ENCODE results near the gene CLP1.

CLP1 gene

DNA sequence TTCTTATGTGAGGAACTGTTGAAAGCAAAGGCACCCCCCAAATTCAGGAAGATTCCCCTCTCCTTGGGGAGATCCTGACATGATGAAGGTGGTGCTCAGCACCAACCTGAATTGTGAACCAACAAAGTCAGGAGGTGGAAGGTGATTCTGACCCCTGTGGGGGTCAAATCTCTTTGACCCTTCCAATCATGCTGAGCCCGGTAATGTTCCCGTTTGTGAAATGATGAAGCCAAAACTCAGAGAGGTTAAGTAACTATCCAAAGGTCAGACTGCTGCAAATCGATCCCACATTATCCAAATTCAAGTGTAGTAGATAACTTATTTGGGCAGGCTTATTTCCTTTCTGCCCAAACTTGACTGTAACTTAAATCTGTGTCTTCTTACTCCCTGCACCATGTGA, 41.0 kb upstream of the CLP1 start:
- H3K79me1 ChIP-seq (ENCODE audit: low read depth, low read length), result no peaks in the 10 kb centered on the region
- H3K36me3 ChIP-seq (replicated peaks in 1 of 2; ENCODE audit: control insufficient read depth in 2 of 2, insufficient read depth in 2 of 2, low read length in 2 of 2), result peaks cover 10 to 48% of the 10 kb centered on the region in 2 donors
- no peak overlapping the region for H2BK15ac ChIP-seq (ENCODE audit: low read length)
- no peak overlapping the region for H3K14ac ChIP-seq (ENCODE audit: low read length)
- no peak overlapping the region for H3K18ac ChIP-seq (ENCODE audit: low read length)
- no peak overlapping the region for H2AFZ ChIP-seq (ENCODE audit: low read length)
- peaks cover 6 to 28% of the 10 kb centered on the region in 2 donors for H3K9me3 ChIP-seq (replicated peaks in 1 of 2; ENCODE audit: control insufficient read depth in 2 of 2, insufficient read depth in 1 of 2, low read depth in 1 of 2, low read length in 2 of 2)
- peaks cover 0 to 1% of the 10 kb centered on the region in 2 donors for H3K4me1 ChIP-seq (ENCODE audit: control insufficient read depth in 2 of 2, insufficient read depth in 1 of 2, low read depth in 1 of 2, low read length in 2 of 2)
- no peak overlapping the region for H2BK5ac ChIP-seq (ENCODE audit: low read length)
- H3K4ac ChIP-seq (ENCODE audit: low read length), result no peak overlapping the region
- no peak overlapping the region for H2AK5ac ChIP-seq (ENCODE audit: low read depth, low read length)
- no peak overlapping the region for H3K27ac ChIP-seq (replicated peaks; ENCODE audit: low read length)
- DNase-seq (ENCODE audit: low spot score), result no peak
- WGBS, 2 donors (ENCODE audit: extremely low coverage in 2 of 2, insufficient read length in 2 of 2, insufficient replicate concordance in 1 of 2), result no CpG with 5 or more reads among the region's 3 CpGs
- no peaks in the 10 kb centered on the region for H3K27me3 ChIP-seq (ENCODE audit: control insufficient read depth in 3 of 3, insufficient read depth in 3 of 3, low read depth in 1 of 3, low read length in 3 of 3)
- H3K4me2 ChIP-seq (ENCODE audit: insufficient read depth, low read length, poor library complexity, severe bottlenecking), result no peak overlapping the region
- no peak overlapping the region for H3K9ac ChIP-seq (ENCODE audit: low read depth, low read length, poor library complexity)
- no peak overlapping the region for H4K91ac ChIP-seq (ENCODE audit: low read depth, low read length, poor library complexity)
- H2BK12ac ChIP-seq (ENCODE audit: low read length), result no peak overlapping the region
- no peak overlapping the region for H3K4me3 ChIP-seq (ENCODE audit: low read length in 2 of 2)
- no peak overlapping the region for H3K23ac ChIP-seq (ENCODE audit: low read depth, low read length, poor library complexity)
- H2BK120ac ChIP-seq (ENCODE audit: low read depth, low read length), result no peak overlapping the region
- no peak overlapping the region for H4K8ac ChIP-seq (ENCODE audit: low read depth, low read length)

DNA sequence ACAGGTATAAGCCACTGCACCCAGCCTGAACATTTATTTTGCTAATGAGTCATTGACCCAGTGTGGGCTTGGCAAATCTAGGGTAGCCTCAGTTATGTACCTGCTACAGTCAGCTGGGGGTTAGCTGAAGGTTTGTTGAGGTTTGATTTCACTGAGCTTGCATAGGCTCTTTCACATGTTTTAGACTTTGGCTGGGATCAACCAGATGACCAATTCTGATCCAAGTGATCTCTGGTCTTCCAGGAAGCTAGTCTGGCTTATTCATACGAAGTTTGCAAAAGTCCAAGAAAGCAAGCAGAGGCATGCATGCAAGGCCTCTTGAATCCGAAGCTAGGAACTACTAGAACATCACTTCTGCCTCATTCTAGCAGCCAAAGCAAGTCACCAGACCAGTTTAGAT, 39.1 kb upstream of the CLP1 start:
- Histone ChIP-seq H3K9ac (ENCODE audit: low read depth, low read length, poor library complexity) (no peak overlapping the region), H2BK12ac (ENCODE audit: low read length) (no peak overlapping the region), H3K9me3 (replicated peaks in 1 of 2; ENCODE audit: control insufficient read depth in 2 of 2, insufficient read depth in 1 of 2, low read depth in 1 of 2, low read length in 2 of 2) (peaks cover 6 to 28% of the 10 kb centered on the region in 2 donors), H2BK15ac (ENCODE audit: low read length) (no peak overlapping the region), H2AFZ (ENCODE audit: low read length) (no peak overlapping the region), H2BK120ac (ENCODE audit: low read depth, low read length) (no peak overlapping the region), H2AK5ac (ENCODE audit: low read depth, low read length) (no peak overlapping the region), H3K4me2 (ENCODE audit: insufficient read depth, low read length, poor library complexity, severe bottlenecking) (no peak overlapping the region), H3K36me3 (replicated peaks in 1 of 2; ENCODE audit: control insufficient read depth in 2 of 2, insufficient read depth in 2 of 2, low read length in 2 of 2) (peaks cover 10 to 32% of the 10 kb centered on the region in 2 donors), H3K23ac (ENCODE audit: low read depth, low read length, poor library complexity) (no peak overlapping the region), H3K4me3 (ENCODE audit: low read length in 2 of 2) (no peak overlapping the region), H4K8ac (ENCODE audit: low read depth, low read length) (no peak overlapping the region), H3K14ac (ENCODE audit: low read length) (no peak overlapping the region), H3K4me1 (ENCODE audit: control insufficient read depth in 2 of 2, insufficient read depth in 1 of 2, low read depth in 1 of 2, low read length in 2 of 2) (peaks cover 0 to 1% of the 10 kb centered on the region in 2 donors), H3K27me3 (ENCODE audit: control insufficient read depth in 3 of 3, insufficient read depth in 3 of 3, low read depth in 1 of 3, low read length in 3 of 3) (no peaks in the 10 kb centered on the region), H3K79me1 (ENCODE audit: low read depth, low read length) (no peaks in the 10 kb centered on the region), H3K27ac (replicated peaks; ENCODE audit: low read length) (no peak overlapping the region), H3K4ac (ENCODE audit: low read length) (no peak overlapping the region), H2BK5ac (ENCODE audit: low read length) (no peak overlapping the region), H3K18ac (ENCODE audit: low read length) (no peak overlapping the region), H4K91ac (ENCODE audit: low read depth, low read length, poor library complexity) (no peak overlapping the region)
- no CpG with 5 or more reads among the region's 2 CpGs for WGBS, 2 donors (ENCODE audit: extremely low coverage in 2 of 2, insufficient read length in 2 of 2, insufficient replicate concordance in 1 of 2)
- no peak for DNase-seq (ENCODE audit: low spot score)

DNA sequence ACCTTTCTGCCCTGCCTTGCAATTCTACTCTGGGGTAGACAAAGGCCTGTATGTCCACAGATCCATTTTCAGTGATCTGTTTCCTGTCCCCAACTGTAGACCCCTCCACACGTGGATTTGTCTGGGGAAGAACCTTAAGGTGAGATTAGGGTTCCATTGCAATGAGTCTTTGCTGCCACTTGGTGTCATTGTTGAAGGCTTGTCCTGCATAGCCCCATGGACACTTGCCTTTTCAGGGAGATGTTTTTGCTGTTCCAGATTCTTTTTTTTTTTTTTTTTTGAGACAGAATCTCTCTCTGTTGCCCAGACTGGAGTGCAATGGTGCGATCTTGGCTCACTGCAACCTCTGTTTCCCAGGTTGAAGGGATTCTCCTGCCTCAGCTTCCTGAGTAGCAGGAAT, 38.2 kb upstream of the CLP1 start:
- peaks cover 6 to 28% of the 10 kb centered on the region in 2 donors for H3K9me3 ChIP-seq (replicated peaks in 1 of 2; ENCODE audit: control insufficient read depth in 2 of 2, insufficient read depth in 1 of 2, low read depth in 1 of 2, low read length in 2 of 2)
- H3K4ac ChIP-seq (ENCODE audit: low read length), result no peak overlapping the region
- no peak overlapping the region for H3K14ac ChIP-seq (ENCODE audit: low read length)
- H3K79me1 ChIP-seq (ENCODE audit: low read depth, low read length), result no peaks in the 10 kb centered on the region
- no peak overlapping the region for H2BK120ac ChIP-seq (ENCODE audit: low read depth, low read length)
- no peak overlapping the region for H2AK5ac ChIP-seq (ENCODE audit: low read depth, low read length)
- no peak overlapping the region for H4K91ac ChIP-seq (ENCODE audit: low read depth, low read length, poor library complexity)
- no peak overlapping the region for H3K4me3 ChIP-seq (ENCODE audit: low read length in 2 of 2)
- no peaks in the 10 kb centered on the region for H3K27me3 ChIP-seq (ENCODE audit: control insufficient read depth in 3 of 3, insufficient read depth in 3 of 3, low read depth in 1 of 3, low read length in 3 of 3)
- H4K8ac ChIP-seq (ENCODE audit: low read depth, low read length), result no peak overlapping the region
- no peak overlapping the region for H2BK15ac ChIP-seq (ENCODE audit: low read length)
- peaks cover 7 to 23% of the 10 kb centered on the region in 2 donors for H3K36me3 ChIP-seq (replicated peaks in 1 of 2; ENCODE audit: control insufficient read depth in 2 of 2, insufficient read depth in 2 of 2, low read length in 2 of 2)
- H3K4me1 ChIP-seq (ENCODE audit: control insufficient read depth in 2 of 2, insufficient read depth in 1 of 2, low read depth in 1 of 2, low read length in 2 of 2), result peaks cover 0 to under 1% of the 10 kb centered on the region in 2 donors
- no peak overlapping the region for H2AFZ ChIP-seq (ENCODE audit: low read length)
- H2BK5ac ChIP-seq (ENCODE audit: low read length), result no peak overlapping the region
- H3K4me2 ChIP-seq (ENCODE audit: insufficient read depth, low read length, poor library complexity, severe bottlenecking), result no peak overlapping the region
- no peak for DNase-seq (ENCODE audit: low spot score)
- no peak overlapping the region for H2BK12ac ChIP-seq (ENCODE audit: low read length)
- WGBS, 2 donors (ENCODE audit: extremely low coverage in 2 of 2, insufficient read length in 2 of 2, insufficient replicate concordance in 1 of 2), result no CpG with 5 or more reads among the region's 2 CpGs
- H3K9ac ChIP-seq (ENCODE audit: low read depth, low read length, poor library complexity), result no peak overlapping the region
- no peak overlapping the region for H3K18ac ChIP-seq (ENCODE audit: low read length)
- no peak overlapping the region for H3K23ac ChIP-seq (ENCODE audit: low read depth, low read length, poor library complexity)
- no peak overlapping the region for H3K27ac ChIP-seq (replicated peaks; ENCODE audit: low read length)

DNA sequence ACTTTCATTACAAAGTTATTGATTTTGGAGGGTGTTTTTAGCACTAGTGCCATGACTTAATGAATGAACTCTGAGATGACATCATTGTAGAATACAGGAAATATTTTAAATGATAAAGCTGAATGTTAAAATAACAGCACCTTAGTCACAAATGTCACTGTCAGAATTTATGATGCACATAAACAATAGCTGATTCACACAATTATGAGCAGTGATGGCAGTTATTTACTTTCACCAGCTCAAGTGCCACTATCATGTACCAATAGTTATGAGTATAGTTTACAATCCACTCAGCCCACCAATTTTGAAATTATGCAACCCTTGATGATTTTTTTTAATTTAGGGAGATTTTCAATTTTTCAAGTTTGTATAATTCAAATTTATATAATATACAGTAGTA, 37.1 kb upstream of the CLP1 start:
- Histone ChIP-seq H3K4me3 (ENCODE audit: low read length in 2 of 2) (no peak overlapping the region), H3K4ac (ENCODE audit: low read length) (no peak overlapping the region), H3K36me3 (replicated peaks in 1 of 2; ENCODE audit: control insufficient read depth in 2 of 2, insufficient read depth in 2 of 2, low read length in 2 of 2) (peaks cover 3 to 12% of the 10 kb centered on the region in 2 donors), H3K27me3 (ENCODE audit: control insufficient read depth in 3 of 3, insufficient read depth in 3 of 3, low read depth in 1 of 3, low read length in 3 of 3) (no peaks in the 10 kb centered on the region), H3K9me3 (replicated peaks in 1 of 2; ENCODE audit: control insufficient read depth in 2 of 2, insufficient read depth in 1 of 2, low read depth in 1 of 2, low read length in 2 of 2) (peaks cover 6 to 28% of the 10 kb centered on the region in 2 donors), H2BK5ac (ENCODE audit: low read length) (no peak overlapping the region), H2BK12ac (ENCODE audit: low read length) (no peak overlapping the region), H3K27ac (replicated peaks; ENCODE audit: low read length) (no peak overlapping the region), H4K91ac (ENCODE audit: low read depth, low read length, poor library complexity) (no peak overlapping the region), H2AK5ac (ENCODE audit: low read depth, low read length) (no peak overlapping the region), H2BK15ac (ENCODE audit: low read length) (no peak overlapping the region), H4K8ac (ENCODE audit: low read depth, low read length) (no peak overlapping the region), H3K23ac (ENCODE audit: low read depth, low read length, poor library complexity) (no peak overlapping the region), H3K9ac (ENCODE audit: low read depth, low read length, poor library complexity) (no peak overlapping the region), H3K18ac (ENCODE audit: low read length) (no peak overlapping the region), H3K14ac (ENCODE audit: low read length) (no peak overlapping the region), H3K79me1 (ENCODE audit: low read depth, low read length) (no peaks in the 10 kb centered on the region), H2AFZ (ENCODE audit: low read length) (no peak overlapping the region), H3K4me1 (ENCODE audit: control insufficient read depth in 2 of 2, insufficient read depth in 1 of 2, low read depth in 1 of 2, low read length in 2 of 2) (no peaks in the 10 kb centered on the region), H2BK120ac (ENCODE audit: low read depth, low read length) (no peak overlapping the region), H3K4me2 (ENCODE audit: insufficient read depth, low read length, poor library complexity, severe bottlenecking) (no peak overlapping the region)
- DNase-seq (ENCODE audit: low spot score), result no peak

All from neuronal stem cell (in vitro differentiated cells).